NB4 (cell line): ENCODE data around the gene ALG1L2.
"Not testable (repeated sequence)": the region's sequence is repeated elsewhere in the genome, so short reads cannot be mapped to it uniquely, and the experiment has no call there.

Experiments
- CTCF ChIP-seq: IDR thresholded peaks from one replicate; pipeline ENCODE4 v1.5.1; 2012; ENCODE audit warnings: low read depth, low read length
- MYC ChIP-seq: IDR thresholded peaks from 2 replicates; pipeline ENCODE4 v1.6.1; 2011; ENCODE audit warnings: low read depth, low read length
- POLR2A ChIP-seq: IDR thresholded peaks from 2 replicates; pipeline ENCODE4 v1.6.1; 2011; ENCODE audit warnings: mild to moderate bottlenecking; ENCODE audit not compliant: insufficient read length; ENCODE audit errors: extremely low read depth
- TF ChIP-seq, protein P1 (sequence below): IDR thresholded peaks from 2 replicates; pipeline ENCODE4 v1.6.1; 2011; ENCODE audit warnings: low read depth, low read length

- TF ChIP-seq CTCF, POLR2A, MYC: not testable (repeated sequence)
- TF ChIP-seq, protein P1, sequence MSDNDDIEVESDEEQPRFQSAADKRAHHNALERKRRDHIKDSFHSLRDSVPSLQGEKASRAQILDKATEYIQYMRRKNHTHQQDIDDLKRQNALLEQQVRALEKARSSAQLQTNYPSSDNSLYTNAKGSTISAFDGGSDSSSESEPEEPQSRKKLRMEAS = not testable (repeated sequence)
Measured at GRCh38 chr3:130052965-130053364, 28.7 kb upstream of the ALG1L2 start.
